ENCODE measurements around the gene KDM8. TPM values are rescaled to one million over a fixed set of nuclear protein-coding genes. Genes with fewer than 3 reads are reported as not detected.

KDM8 gene
- total and polyA plus RNA-seq, 9 of the 15 experiments (the other 6 are each of a cell fraction or from before 2014, with no cell fraction given): 0.61 to 9.1 (median 5.4) TPM

- no TSS peak for BruUV-seq (replicated peaks)
- H3K79me2 ChIP-seq (ENCODE audit: control insufficient read depth, insufficient read depth, low read length): no peaks in the 10 kb centered on the region
- DNase-seq (ENCODE audit: extremely low read depth in 1 of 4, low spot score in 3 of 4) (no peak), FAIRE-seq (no peak), ATAC-seq (no peak)
- in situ Hi-C loops (cut with MboI): no loop called here
- H3K4me3 ChIP-seq: no peak overlapping the region
- no peaks in the 10 kb centered on the region for H3K9me3 ChIP-seq (replicated peaks; ENCODE audit: control insufficient read depth, insufficient read depth, low read depth, low read length)
- no peaks in the 10 kb centered on the region for H4K20me1 ChIP-seq (replicated peaks; ENCODE audit: control insufficient read depth, insufficient read depth, low read length)
- H3K4me2 ChIP-seq (ENCODE audit: insufficient read depth, low read length): no peak overlapping the region
- CTCF ChIA-PET (ENCODE audit: low intra/inter-chr PET ratio): no interaction called here
- H3K9me1 ChIP-seq (ENCODE audit: control insufficient read depth, insufficient read depth, low read length): no peaks in the 10 kb centered on the region
- H3K27me3 ChIP-seq (ENCODE audit: control insufficient read depth in 2 of 2, insufficient read depth in 2 of 2, low read length in 2 of 2): no peaks in the 10 kb centered on the region
- POLR2A ChIA-PET: interaction anchor here (1.1 to 1.2 kb wide), 2 partner anchors 11 to 29 kb away, joined by 4 read pairs; no protein-coding TSS in a partner anchor
- no peak overlapping the region for H2AFZ ChIP-seq (ENCODE audit: low read depth, low read length)
- WGBS (ENCODE audit: insufficient coverage, low coverage, missing lambda C conversion rate): 76% methylated on average over 9 of the region's 12 CpGs
- no peak for TF ChIP-seq NRF1 (conservative IDR thresholded peaks at IDR 0.05 in 1 of 2, IDR thresholded peaks at IDR 0.05 in 1 of 2)
- TF ChIP-seq MCM5 (IDR thresholded peaks at IDR 0.05; ENCODE audit: low read depth): no peak
- TF ChIP-seq ELK3 (CRISPR knock-in tag; IDR thresholded peaks at IDR 0.05): no peak
- TF ChIP-seq CEBPG (CRISPR knock-in tag; IDR thresholded peaks at IDR 0.05): 0 out of 2 replicates have a peak, but pooled peaks have one; percentile 30
- TF ChIP-seq CEBPG (tag; conservative IDR thresholded peaks at IDR 0.05 in 1 of 2, IDR thresholded peaks at IDR 0.05 in 1 of 2): no peak
- no peak for TF ChIP-seq SIX5 (IDR thresholded peaks at IDR 0.05; ENCODE audit: borderline replicate concordance in 1 of 2, insufficient read depth in 1 of 2, low read depth in 1 of 2, low read length in 2 of 2)
- TF ChIP-seq RBM34 (IDR thresholded peaks at IDR 0.05; ENCODE audit: borderline replicate concordance, insufficient read depth, low read length): no peak
- TF ChIP-seq KDM2B (CRISPR knock-in tag; IDR thresholded peaks at IDR 0.05): no peak
- TF ChIP-seq, protein P1, sequence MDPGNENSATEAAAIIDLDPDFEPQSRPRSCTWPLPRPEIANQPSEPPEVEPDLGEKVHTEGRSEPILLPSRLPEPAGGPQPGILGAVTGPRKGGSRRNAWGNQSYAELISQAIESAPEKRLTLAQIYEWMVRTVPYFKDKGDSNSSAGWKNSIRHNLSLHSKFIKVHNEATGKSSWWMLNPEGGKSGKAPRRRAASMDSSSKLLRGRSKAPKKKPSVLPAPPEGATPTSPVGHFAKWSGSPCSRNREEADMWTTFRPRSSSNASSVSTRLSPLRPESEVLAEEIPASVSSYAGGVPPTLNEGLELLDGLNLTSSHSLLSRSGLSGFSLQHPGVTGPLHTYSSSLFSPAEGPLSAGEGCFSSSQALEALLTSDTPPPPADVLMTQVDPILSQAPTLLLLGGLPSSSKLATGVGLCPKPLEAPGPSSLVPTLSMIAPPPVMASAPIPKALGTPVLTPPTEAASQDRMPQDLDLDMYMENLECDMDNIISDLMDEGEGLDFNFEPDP (CRISPR knock-in tag; IDR thresholded peaks at IDR 0.05): no peak
- TF ChIP-seq CBX5 (IDR thresholded peaks at IDR 0.05; ENCODE audit: borderline replicate concordance, low read depth): no peak
- TF ChIP-seq CEBPB (tag; IDR thresholded peaks at IDR 0.05): peak; percentile 53
- no peak for TF ChIP-seq ZNF12 (CRISPR knock-in tag; IDR thresholded peaks at IDR 0.05)
- peaks cover 0 to 37% of the 10 kb centered on the region in 2 experiments; a peak in 3 of 5 replicates for H3K4me1 ChIP-seq (replicated peaks in 1 of 2; ENCODE audit: control insufficient read depth in 2 of 2, insufficient read depth in 2 of 2, low read length in 2 of 2)
- H3K36me3 ChIP-seq (ENCODE audit: control insufficient read depth, insufficient read depth, low read length): peaks cover 21% of the 10 kb centered on the region; the same call in 2 of the 3 replicates
- H3K27ac ChIP-seq (ENCODE audit: extremely low read depth, low read depth, low read length): no peak overlapping the region
- no peak overlapping the region; a peak in 1 of 4 replicates for H3K9ac ChIP-seq (ENCODE audit: insufficient read depth in 1 of 2, low read depth in 2 of 2, low read length in 2 of 2)
- intact Hi-C loops (cut with micrococcal nuclease): loop anchor here (5.0 kb wide), 1 partner anchor 46 kb away; no protein-coding TSS in a partner anchor
These were observed 24.7 kb downstream of the KDM8 start for GRCh38 chr16:27228045-27228444.

Measured in K562 (cell line).